GM12878 (cell line): ENCODE results near the gene CPSF4L. TPM values are rescaled to one million over a fixed set of nuclear protein-coding genes. Genes with fewer than 3 reads are reported as not detected.

Experiments
- ATAC-seq: fragments of 200-7000 bp; cut with Tn5 transposase; 3 replicates; pipeline ENCODE4 v1.9.1; 2020; ENCODE audit warnings: mild to moderate bottlenecking, moderate library complexity
- BruUV-seq: library from RNA; stranded (reverse); fragments of 400-500 nt; replicated peaks from 2 replicates; lab custom pipeline; 2021; lab: Mats Ljungman, UMichigan
- CTCF ChIA-PET: fragments of 300-600 bp; sonication (Branson Sonifier 250); formaldehyde crosslinking; extraction: SDS; loops from one replicate; lab custom pipeline; 2021; ENCODE audit warnings: inconsistent platforms; lab: Yijun Ruan, JAX
- POLR2A ChIA-PET: fragments of 350-600 bp; formaldehyde crosslinking; extraction: SDS; loops from one replicate; lab custom pipeline; 2021; ENCODE audit warnings: inconsistent platforms; lab: Charles Lee
- RAD21 ChIA-PET: fragments of 300-600 bp; sonication (Branson Sonifier 250); formaldehyde crosslinking; loops from one replicate; lab custom pipeline; 2023; ENCODE audit warnings: antibody characterized with exemption; ENCODE audit not compliant: unreplicated experiment; lab: Charles Lee
- SMC1A ChIA-PET: fragments of 300-600 bp; sonication (Branson Sonifier 250); formaldehyde crosslinking; loops from one replicate; lab custom pipeline; 2023; ENCODE audit not compliant: unreplicated experiment, uncharacterized antibody; lab: Charles Lee
- DNase-seq: peaks from one replicate; pipeline ENCODE4 v3.0.0-alpha.2; 2011; ENCODE audit warnings: low read depth, low spot score
- FAIRE-seq: peaks from 3 replicates; lab custom pipeline; 2011; peaks lifted over from hg19 to GRCh38; lab: Jason Lieb, UNC
- H2AFZ ChIP-seq: 2 replicates; pipeline ENCODE4 v1.6.0; 2011; ENCODE audit warnings: low read depth, low read length, control low read depth; ENCODE audit not compliant: control insufficient read depth
- H3K27ac ChIP-seq: 2 replicates; pipeline ENCODE4 v1.5.1; 2011; ENCODE audit warnings: control low read depth; ENCODE audit not compliant: control insufficient read depth, insufficient read depth
- H3K27me3 ChIP-seq, 2 experiments: replicated peaks in 1 of 2; 2 replicates each; pipeline versions ENCODE4 v1.6.0 to v1.6.1; 2011; ENCODE audit warnings: low read length in 1 of 2; ENCODE audit not compliant: control insufficient read depth in 2 of 2, insufficient read depth in 2 of 2
- H3K36me3 ChIP-seq, 2 experiments: 2 replicates each; pipeline ENCODE4 v1.5.1; 2011; ENCODE audit warnings: low read length in 1 of 2; ENCODE audit not compliant: control insufficient read depth in 2 of 2, insufficient read depth in 2 of 2
- H3K4me1 ChIP-seq: 2 replicates; pipeline ENCODE4 v1.6.1; 2011; ENCODE audit warnings: mild to moderate bottlenecking, low read length, moderate library complexity, mixed read lengths; ENCODE audit not compliant: control insufficient read depth, insufficient read depth
- H3K4me2 ChIP-seq: 2 replicates; pipeline ENCODE4 v1.6.0; 2011; ENCODE audit warnings: control low read depth; ENCODE audit not compliant: control insufficient read depth, insufficient read depth
- H3K4me3 ChIP-seq: fragments of 200-600 bp; sonication (generic); 2 replicates; pipeline ENCODE4 v1.5.1; 2016
- H3K79me2 ChIP-seq: 2 replicates; pipeline ENCODE4 v1.6.0; 2011; ENCODE audit warnings: low read length; ENCODE audit not compliant: control insufficient read depth, insufficient read depth
- H3K9ac ChIP-seq: 2 replicates; pipeline ENCODE4 v1.8.0; 2011; ENCODE audit warnings: low read length, control low read depth, mixed read lengths; ENCODE audit not compliant: control insufficient read depth, insufficient read depth
- H3K9me3 ChIP-seq: replicated peaks from 3 replicates; pipeline ENCODE4 v1.5.1; 2011; ENCODE audit warnings: mild to moderate bottlenecking, low read length; ENCODE audit not compliant: control insufficient read depth, insufficient read depth
- H4K20me1 ChIP-seq: 2 replicates; pipeline ENCODE4 v1.6.0; 2011; ENCODE audit not compliant: control insufficient read depth, insufficient read depth
- CHD2 ChIP-seq: IDR thresholded peaks from 2 replicates; pipeline ENCODE4 v1.6.1; 2011; ENCODE audit warnings: low read depth, low read length, improper control_type of control experiment, borderline replicate concordance
- FOS ChIP-seq: IDR thresholded peaks from 3 replicates; pipeline ENCODE4 v1.6.1; 2011; ENCODE audit warnings: borderline replicate concordance; ENCODE audit not compliant: insufficient read length; ENCODE audit errors: extremely low read depth
- IKZF2 ChIP-seq, 2 experiments: fragments of 450-650 bp; IDR thresholded peaks; 2 replicates each; pipeline ENCODE4 v1.6.1; 2017; ENCODE audit warnings: mild to moderate bottlenecking in 2 of 2, moderate library complexity in 2 of 2
- MEF2B ChIP-seq: fragments of 450-650 bp; IDR thresholded peaks from 2 replicates; pipeline ENCODE4 v1.6.1; 2018; ENCODE audit warnings: mild to moderate bottlenecking, moderate library complexity; ENCODE audit not compliant: partially characterized antibody, poor library complexity, severe bottlenecking
- NKRF ChIP-seq: fragments of 450-650 bp; conservative IDR thresholded peaks from 2 replicates; pipeline ENCODE4 v1.6.1; 2017; ENCODE audit warnings: mild to moderate bottlenecking, moderate library complexity
- SMARCA5 ChIP-seq: fragments of 450-650 bp; IDR thresholded peaks from 2 replicates; pipeline ENCODE4 v1.6.1; 2017; ENCODE audit warnings: mild to moderate bottlenecking
- SRF ChIP-seq, 2 experiments: IDR thresholded peaks; 2 replicates each; pipeline ENCODE4 v1.6.1; 2011; ENCODE audit warnings: low read depth in 2 of 2, low read length in 2 of 2, mild to moderate bottlenecking in 1 of 2, moderate library complexity in 1 of 2
- STAT3 ChIP-seq: IDR thresholded peaks from 2 replicates; pipeline ENCODE4 v1.6.1; 2011; ENCODE audit warnings: low read depth, low read length, improper control_type of control experiment
- TBL1XR1 ChIP-seq: IDR thresholded peaks from 2 replicates; pipeline ENCODE4 v1.6.1; 2012; ENCODE audit warnings: low read depth, low read length, improper control_type of control experiment
- ZNF274 ChIP-seq: IDR thresholded peaks from one replicate; pipeline ENCODE4 v1.8.0; 2011; ENCODE audit not compliant: insufficient read length, insufficient read depth
- ZNF592 ChIP-seq: fragments of 450-650 bp; IDR thresholded peaks from 2 replicates; pipeline ENCODE4 v1.6.1; 2017; ENCODE audit warnings: mild to moderate bottlenecking, moderate library complexity
- WGBS: methylation state at CpG from one replicate; pipeline ENCODE4 v1.1.6; 2016; ENCODE audit warnings: low lambda C conversion rate; ENCODE audit not compliant: insufficient replicate concordance, insufficient coverage; ENCODE audit errors: missing lambda C conversion rate; 5-methylcytosine and 5-hydroxymethylcytosine counted together
- in situ Hi-C: fragments of 300-500 bp; cut with MboI; formaldehyde crosslinking; loops from 9 replicates; pipeline ENCODE4 v1.14.3; 2018; ENCODE audit warnings: mixed read lengths
- intact Hi-C: fragments of 100-400 bp; cut with micrococcal nuclease; formaldehyde crosslinking; loops from one replicate; pipeline ENCODE4 v1.14.2; 2022; ENCODE audit not compliant: unreplicated experiment
- polyA plus RNA-seq, 11 experiments: library from polyadenylated mRNA; depleted of rRNA in 4 of 11; unstranded in 6 of 11; stranded (reverse) in 5 of 11; fragments of >200 nt; fragmentation: Nextera tagmentation in 4 of 11; fragmentation: Illumina TruSeq in 1 of 11; extraction: Ambion mirVana in 4 of 11; extraction: Trizol in 1 of 11; gene quantifications; 1 replicate in 1 of 11; 2 replicates in 10 of 11; pipeline versions ENCODE4 v1.2.1 to v1.2.3, GENCODE V29; 2011 to 2016; ENCODE audit warnings: inconsistent platforms in 2 of 11, missing spikeins in 2 of 11, low read depth in 1 of 11
- total RNA-seq, 4 experiments: library from RNA; depleted of rRNA in 3 of 4; stranded (reverse); fragments of >200 nt in 3 of 4; fragmentation: Illumina TruSeq in 1 of 4; extraction: Trizol in 1 of 4; gene quantifications; 2 replicates each; pipeline versions ENCODE4 v1.2.1 to v1.2.3, GENCODE V29; 2013 to 2021
- TF ChIP-seq, protein P1 (sequence below): fragments of 450-650 bp; formaldehyde crosslinking; IDR thresholded peaks from 2 replicates; pipeline ENCODE4 v1.4.0; 2022; ENCODE audit warnings: mild to moderate bottlenecking, moderate library complexity

The CPSF4L gene
- total and polyA plus RNA-seq, 10 of the 15 experiments (the other 5 are each of a cell fraction or from before 2014, with no cell fraction given) = not detected

DNA sequence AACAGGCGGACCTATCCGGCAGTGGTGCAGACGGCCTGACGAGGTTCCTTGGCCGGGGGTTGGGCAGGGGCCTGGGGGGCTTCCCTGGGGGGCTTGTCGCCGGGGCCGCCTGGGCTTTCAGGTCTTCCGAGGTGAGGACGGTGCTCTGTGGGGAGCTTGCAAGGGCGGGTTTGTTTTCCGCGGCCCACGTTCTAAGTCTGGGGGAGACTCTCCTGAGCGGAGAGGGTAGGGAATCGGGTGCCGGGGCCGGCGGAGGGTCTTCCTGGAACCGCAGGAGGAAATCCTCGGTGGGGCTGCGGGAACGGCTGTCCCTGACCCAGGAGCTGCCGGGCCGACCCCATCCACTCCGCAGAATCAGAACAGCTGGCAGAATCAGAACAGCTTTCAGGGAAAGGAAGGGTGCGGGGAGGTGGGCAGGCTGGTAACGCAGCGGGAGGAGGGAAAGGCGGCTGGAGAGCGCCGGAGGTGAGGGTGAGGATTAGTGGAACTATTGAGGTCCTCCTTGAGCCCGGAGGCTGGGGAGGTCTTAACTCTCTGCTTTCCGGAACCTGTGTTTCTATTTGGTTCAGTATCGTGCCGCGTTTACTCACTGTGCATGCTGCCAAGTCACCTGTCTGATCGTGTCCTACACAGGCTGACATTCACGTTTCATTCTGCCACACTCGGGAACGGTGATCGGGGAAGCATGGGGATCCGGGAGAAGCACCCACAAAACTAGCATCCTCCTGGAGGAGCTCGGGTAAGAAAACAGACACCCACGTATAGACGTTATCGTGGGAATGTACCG is 28.9 kb downstream of the CPSF4L start:
- whole genome bisulfite sequencing = 4% methylated on average over 44 of the region's 48 CpGs
- POLR2A ChIA-PET = interaction anchor here (0.6 to 3.7 kb wide), 14 partner anchors 9 to 641 kb away, joined by 3 to 25 read pairs (median 4); partner anchors contain the start of gene COG1
- peak; percentile 54 for ATAC-seq
- Histone ChIP-seq H3K79me2 (peaks cover 62% of the 10 kb centered on the region), H4K20me1 (no peaks in the 10 kb centered on the region), H3K4me2 (peak overlapping the region; percentile 93), H2AFZ (peak overlapping the region; percentile 88), H3K36me3 (peaks cover 3 to 10% of the 10 kb centered on the region in 2 experiments; a peak in 2 of 4 replicates), H3K27me3 (no peaks in the 10 kb centered on the region), H3K9ac (peak overlapping the region; percentile 96), H3K9me3 (no peaks in the 10 kb centered on the region), H3K4me3 (peak overlapping the region; percentile 87), H3K4me1 (peaks cover 23% of the 10 kb centered on the region), H3K27ac (peak overlapping the region; percentile 89)
- SMC1A ChIA-PET = interaction anchor here (0.9 to 2.8 kb wide), 13 partner anchors 10 to 508 kb away, joined by 3 to 11 read pairs (median 4); no protein-coding TSS in a partner anchor
- CTCF ChIA-PET = interaction anchor here (0.7 to 5.9 kb wide), 12 partner anchors 15 to 1234 kb away, joined by 3 to 26 read pairs (median 6); partner anchors contain the start of genes CD300A and COG1
- in situ Hi-C loops (no loop called here), intact Hi-C loops (loop anchor here (1.0 to 2.0 kb wide), 2 partner anchors 40 to 505 kb away; partner anchors contain the start of gene COG1)
- FAIRE-seq = peak; percentile 35
- no peak for DNase-seq
- BruUV-seq = TSS peak; percentile 52
- RAD21 ChIA-PET = interaction anchor here (0.9 to 2.6 kb wide), 8 partner anchors 30 to 505 kb away, joined by 3 to 23 read pairs (median 4); partner anchors contain the start of gene COG1
- TF ChIP-seq MEF2B (peak; percentile 73), SMARCA5 (0 out of 2 replicates have a peak, but pooled peaks have one; percentile 8), STAT3 (no peak), TBL1XR1 (no peak), ZNF592 (no peak), FOS (no peak), NKRF (0 out of 2 replicates have a peak, but pooled peaks have one; percentile 35), ZNF274 (no peak), IKZF2 (IDR thresholded peaks at IDR 0.05) (0 out of 4 replicates have a peak, but pooled peaks of 1 of the 2 experiments have one; percentile 19), CHD2 (no peak), SRF (IDR thresholded peaks at IDR 0.05; ENCODE audit: low read depth in 2 of 2, low read length in 2 of 2) (no peak)
- TF ChIP-seq, protein P1, sequence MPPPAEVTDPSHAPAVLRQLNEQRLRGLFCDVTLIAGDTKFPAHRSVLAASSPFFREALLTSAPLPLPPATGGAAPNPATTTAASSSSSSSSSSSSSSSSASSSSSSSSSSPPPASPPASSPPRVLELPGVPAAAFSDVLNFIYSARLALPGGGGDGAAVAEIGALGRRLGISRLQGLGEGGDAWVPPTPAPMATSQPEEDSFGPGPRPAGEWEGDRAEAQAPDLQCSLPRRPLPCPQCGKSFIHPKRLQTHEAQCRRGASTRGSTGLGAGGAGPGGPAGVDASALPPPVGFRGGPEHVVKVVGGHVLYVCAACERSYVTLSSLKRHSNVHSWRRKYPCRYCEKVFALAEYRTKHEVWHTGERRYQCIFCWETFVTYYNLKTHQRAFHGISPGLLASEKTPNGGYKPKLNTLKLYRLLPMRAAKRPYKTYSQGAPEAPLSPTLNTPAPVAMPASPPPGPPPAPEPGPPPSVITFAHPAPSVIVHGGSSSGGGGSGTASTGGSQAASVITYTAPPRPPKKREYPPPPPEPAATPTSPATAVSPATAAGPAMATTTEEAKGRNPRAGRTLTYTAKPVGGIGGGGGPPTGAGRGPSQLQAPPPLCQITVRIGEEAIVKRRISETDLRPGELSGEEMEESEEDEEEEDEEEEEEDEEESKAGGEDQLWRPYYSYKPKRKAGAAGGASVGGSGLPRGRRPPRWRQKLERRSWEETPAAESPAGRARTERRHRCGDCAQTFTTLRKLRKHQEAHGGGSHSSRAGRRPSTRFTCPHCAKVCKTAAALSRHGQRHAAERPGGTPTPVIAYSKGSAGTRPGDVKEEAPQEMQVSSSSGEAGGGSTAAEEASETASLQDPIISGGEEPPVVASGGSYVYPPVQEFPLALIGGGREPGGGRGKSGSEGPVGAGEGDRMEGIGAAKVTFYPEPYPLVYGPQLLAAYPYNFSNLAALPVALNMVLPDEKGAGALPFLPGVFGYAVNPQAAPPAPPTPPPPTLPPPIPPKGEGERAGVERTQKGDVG (CRISPR knock-in tag) = no peak
